Measurements from ENCODE around the gene CHMP4B.

GRCh38 chr20:33808388-33808787 is 2.8 kb upstream of the CHMP4B start:
- TF ChIP-seq POLR2A (IDR thresholded peaks at IDR 0.05) = no peak
- TF ChIP-seq CTCF (IDR thresholded peaks at IDR 0.05) = no peak
